NCI-H2081 (cell line): ENCODE data around the gene TNRC6B.
"Not testable (repeated sequence)": the region's sequence is repeated elsewhere in the genome, so short reads cannot be mapped to it uniquely, and the experiment has no call there.

Experiments
- DNase-seq, 2 experiments: peaks; one replicate each; lab custom pipeline; 2025; lab: John Stamatoyannopoulos, UW

The TNRC6B gene

DNA sequence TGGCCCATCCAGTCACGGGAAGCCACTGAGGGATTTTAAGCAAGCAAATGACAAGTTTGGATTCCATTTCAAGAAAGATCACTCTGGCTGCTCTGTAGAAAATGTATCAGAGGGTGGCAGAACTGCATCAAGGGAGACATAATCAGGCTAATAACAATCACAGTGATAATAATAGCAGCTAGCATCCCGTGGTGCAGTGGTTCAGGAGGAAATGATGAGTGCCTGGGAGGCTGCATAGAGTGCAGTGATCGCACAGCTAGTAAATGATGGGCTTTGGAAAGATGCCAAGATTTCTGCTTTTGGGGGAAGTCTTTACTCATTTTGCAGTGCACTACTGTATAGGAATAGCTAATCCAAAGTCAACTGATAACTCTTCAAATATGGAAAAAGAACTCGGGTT lies 35.8 kb downstream of the TNRC6B start:
- peak; percentile 14 to 45 for DNase-seq

DNA sequence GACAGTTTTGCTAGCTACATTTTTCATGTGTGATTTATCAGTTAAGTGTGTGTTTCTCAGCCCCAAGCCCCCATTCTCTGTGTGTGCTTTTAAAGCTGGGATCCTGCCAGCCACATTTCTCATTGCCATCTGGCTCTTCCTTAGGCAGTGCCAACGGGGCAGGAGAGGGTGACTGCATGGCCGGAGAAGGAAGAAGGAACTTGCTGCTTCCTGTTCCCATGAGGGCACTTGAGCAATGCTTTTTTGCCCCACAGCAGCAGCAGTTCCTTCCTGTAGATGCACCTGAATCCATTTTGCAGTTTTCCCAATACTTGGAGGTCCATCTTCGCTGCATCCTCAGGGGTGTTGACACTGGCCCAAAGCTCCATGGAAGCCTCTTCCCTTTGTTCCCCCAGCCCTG lies 37.5 kb downstream of the TNRC6B start:
- DNase-seq, result no peak

DNA sequence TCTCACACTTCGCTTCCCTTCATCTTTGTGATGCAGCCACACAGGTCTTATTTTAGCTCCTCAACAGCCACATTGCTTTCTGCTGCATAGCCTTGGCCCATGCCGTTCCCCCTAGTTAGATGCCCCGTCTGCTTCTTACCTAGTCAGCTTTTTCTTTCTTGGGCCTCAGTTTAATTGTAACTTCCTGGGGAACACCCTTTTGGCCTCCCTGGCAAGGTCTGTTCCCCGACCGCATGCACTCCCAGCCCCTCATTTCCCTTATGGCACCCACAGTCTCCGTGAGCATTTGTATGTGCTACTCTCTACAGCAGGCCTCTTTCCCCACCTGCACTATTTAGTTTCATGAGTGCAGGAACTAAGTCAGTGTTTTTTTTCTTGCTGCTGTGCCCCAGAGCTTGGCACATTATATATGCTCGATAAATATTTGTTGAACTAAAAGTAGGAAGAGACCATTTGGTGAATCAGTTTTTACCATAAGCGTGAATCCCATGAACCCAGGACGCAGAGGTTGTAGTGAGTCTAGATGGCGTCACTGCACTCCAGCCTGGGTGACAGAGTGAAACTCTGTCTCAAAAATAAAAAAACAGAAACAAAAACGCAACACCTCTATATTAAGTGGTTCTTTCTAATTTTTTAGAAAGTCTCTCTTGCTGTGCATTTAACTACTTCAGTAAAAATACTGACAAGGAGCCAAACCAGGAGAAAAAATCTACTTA lies 38.5 kb downstream of the TNRC6B start:
- DNase-seq, result no peak

DNA sequence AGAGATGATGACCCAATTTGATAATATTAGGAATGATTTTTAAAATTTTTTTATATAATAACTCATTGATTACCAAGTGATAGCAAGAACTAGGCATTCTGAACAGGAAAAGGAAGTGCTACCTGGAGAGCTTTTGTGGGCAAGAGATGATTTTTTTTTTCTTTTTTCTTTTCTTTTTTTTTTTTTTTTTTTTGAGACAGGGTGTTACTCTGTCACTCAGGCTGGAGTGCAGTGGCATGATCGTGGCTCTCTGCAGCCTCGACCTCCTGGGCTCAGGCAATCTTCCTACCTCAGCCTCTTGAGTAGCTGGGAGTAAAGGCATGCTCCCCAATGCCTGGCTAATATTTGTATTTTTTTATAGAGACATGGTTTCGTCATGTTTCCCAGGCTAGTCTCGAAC lies 40.4 kb downstream of the TNRC6B start:
- no peak for DNase-seq

DNA sequence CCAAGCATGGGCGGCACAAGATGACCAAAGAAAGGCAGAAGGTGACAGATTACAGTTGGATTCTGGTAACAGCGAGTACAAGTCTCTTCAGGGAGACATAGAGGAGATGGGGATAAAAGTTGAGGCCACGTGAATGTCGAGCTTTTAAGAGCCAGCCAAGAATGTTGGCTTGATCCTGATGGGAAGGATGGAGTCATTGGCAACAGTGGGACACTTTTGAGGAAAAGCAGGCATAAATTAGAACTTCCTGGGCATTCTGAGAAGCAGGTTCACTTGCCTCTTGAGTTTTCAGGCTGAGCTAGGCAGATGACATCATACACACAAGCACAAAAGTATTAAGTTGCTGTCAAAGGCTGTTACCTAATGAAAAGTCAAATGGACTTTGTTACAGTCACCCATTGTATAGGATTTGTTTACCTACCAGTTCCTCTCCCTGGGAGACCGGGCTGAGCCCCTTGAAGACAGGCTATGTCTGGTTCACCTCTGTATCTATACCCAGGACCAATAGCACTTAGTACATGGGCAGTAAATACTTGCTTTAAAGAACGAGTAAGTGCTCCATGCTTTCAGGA lies 41.1 kb downstream of the TNRC6B start:
- DNase-seq, result no peak

DNA sequence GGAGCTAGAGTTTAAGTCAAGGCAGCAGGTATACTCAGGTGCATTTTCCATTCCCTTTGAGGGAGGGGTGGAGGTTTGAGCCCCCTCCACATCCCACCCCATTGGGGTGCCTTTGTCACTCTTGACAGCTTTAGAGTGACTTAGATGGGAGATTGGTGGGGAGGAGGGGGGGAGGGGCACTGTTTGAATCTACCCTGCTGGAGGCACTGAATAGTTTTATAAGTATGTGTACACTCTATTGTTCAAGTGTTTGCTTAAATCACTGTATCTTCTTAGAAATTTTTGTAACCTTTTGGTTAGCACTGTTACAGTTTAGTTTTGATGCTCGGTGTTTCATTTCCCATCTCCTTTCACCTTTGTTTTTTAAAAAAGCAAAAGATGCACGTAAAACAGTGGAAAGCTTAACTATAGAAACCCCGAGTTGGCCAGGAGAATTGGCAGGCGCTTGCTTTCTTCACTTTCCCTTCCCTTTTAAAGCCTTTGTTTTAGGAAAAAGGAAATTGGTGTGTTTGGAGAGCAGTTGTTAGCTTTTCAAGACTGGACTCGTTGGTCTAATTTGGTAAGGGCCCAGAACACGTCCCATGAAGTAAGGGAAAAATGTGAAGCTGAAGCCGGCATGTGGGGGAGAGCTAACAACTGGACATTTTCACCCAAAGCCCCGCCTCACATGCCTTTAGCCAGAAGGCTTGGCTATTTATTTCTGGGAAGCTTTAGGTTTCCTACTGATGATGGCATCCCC lies 42.8 kb downstream of the TNRC6B start:
- DNase-seq, result no peak

DNA sequence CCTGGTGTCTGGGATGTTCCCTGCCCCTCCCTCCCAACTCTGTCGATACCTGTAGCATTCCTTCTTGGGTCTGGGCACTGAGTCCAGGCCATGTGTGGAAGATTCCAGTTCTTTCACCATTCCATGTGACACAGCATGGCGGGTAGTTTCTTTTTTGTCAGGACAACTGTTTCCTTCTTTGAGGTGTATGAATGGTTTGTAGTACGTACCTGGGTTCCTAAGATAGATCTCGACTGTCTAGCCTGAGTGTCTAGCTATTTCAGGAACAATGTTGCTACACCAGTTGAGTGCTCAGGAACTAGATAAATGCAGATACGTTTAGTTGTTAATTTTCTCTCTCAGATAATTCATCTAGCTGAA lies 43.3 kb downstream of the TNRC6B start:
- no peak for DNase-seq

DNA sequence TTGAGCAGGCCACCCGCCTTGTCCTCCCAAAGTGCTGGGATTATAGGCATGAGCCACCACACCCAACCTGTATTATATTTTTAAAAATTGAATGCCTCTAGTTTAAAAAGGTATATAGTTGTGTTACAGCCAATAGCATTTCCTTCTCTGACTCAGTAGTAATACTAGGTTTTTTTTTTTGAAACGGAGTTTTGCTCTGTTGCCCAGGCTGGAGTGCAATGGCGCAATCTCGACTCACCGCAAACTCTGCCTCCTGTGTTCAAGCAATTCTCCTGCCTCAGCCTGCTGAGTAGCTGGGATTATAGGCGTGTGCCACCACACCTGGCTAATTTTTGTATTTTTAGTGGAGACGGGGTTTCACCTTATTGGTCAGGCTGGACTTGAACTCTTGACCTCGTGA lies 45.3 kb downstream of the TNRC6B start:
- not testable (repeated sequence) for DNase-seq

DNA sequence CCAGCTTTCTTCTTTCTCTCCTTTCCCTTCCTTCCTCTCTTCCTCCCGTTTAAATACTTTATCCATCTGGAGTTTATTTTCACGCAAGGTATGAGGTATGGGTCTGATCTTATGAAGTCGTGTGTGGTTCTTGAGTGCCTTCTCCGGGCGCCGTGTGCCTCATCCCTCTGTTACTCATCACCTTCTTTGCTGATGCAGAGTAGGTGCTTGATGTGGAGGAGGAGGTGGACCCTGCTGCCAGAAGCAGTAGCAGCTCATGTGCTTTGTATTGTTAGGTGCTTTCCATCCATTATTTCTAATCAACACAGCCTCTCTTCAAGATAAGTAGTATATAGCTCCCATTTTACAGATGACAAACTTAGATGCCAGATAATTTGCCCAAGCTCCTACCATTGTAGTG lies 47.0 kb downstream of the TNRC6B start:
- no peak for DNase-seq

DNA sequence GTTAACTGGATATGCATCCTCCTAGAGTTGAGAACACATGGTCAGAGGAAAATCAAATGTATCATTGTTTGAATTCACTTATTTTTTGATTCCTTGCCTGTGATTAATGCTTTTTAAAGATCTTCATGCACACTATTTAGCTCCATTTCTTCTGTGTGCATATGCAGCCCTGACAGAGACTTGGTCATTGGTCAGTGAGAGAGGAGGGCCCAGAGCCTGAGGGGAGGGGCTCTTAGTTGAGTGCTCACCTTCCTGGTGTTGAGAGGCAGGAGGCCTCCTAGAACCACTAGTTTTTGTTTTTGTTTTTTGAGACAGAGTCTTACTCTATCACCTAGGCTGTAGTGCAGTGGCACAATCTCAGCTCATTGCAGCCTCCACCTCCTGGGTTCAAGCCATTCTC lies 48.9 kb downstream of the TNRC6B start:
- DNase-seq, result no peak

DNA sequence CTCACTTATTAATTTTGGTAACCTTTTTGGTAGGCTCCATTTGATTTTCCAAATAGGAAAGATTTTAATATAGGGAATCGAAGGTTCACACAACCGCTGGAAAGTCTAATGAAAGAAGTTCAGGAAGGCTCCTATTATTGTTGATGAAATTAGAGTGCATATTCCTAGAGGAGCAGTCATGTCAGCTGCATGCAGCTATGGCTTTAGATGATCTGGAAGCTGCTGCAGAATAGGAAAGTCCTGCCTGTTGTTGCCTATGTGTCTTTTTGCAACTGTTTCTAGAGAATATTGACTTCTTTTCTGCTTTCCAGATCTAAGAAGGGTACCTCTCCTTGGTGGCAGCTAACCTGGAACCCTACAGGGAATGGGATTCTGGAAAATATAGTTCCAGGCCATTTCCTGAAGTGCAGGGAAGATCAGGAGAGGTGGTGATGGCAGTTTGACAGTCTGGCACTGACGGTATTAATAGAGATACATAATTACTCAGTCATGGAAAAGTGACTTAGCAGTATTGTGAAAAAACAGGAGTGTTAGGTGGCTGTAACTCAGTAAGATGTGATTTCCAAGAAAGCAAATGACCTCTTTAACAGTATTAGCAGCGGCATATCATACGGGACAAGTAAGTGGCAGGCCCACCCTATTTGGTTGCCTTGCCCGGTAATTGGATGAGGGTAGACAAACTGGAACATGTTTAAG lies 54.0 kb downstream of the TNRC6B start:
- no peak for DNase-seq

DNA sequence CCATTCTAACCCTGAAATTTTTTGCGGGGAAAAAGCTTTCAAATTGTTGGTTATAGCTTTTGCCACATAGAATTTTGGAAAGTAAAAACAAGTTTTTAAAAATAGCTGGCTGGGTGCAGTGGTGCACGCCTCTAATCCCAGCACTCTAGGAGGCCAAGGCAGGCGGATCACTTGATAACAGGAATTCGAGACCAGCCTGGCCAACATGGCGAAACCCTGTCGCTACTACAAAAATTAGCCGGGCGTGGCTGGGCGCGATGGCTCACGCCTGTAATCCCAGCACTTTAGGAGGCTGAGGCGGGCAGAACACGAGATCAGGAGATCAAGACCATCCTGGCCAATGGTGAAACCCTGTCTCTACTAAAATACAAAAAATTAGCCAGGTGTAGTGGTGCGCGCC lies 54.9 kb downstream of the TNRC6B start:
- no peak for DNase-seq

DNA sequence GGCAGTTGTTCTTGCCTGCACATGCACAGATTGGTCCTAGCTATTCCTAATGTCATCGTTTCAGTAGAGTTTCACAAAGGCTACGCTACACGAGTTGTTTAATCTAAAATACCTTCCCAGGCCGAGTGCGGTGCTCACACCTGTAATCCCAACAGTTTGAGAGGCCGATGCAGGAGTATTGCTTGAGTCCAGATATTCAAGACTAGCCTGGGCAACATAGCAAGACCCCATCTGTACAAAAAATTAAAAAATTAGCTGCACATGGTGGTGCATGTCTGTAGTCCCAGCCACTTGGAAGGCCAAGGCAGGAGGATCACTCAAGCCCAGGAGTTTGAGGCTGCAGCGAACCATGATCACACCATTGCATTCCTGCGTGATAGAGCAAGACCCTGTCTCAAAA lies 56.2 kb downstream of the TNRC6B start:
- no peak for DNase-seq

DNA sequence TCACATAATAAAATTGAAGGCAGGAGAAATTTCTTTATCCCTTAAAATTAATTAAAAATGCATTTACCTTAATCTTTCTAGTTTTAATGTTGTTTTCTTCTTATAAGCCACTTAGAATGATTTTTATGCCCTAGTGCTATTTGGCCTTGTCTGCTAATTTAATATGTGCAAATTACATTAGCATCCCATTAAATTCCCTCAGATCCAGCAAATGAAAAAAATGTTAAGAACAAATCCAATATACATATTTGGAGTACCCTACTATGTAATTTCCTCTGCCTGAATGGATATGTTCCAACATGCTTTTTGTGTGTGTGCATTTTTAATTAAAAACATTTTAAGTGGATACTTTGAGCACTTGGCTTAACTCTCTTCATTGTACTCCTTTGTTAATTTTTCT lies 56.9 kb downstream of the TNRC6B start:
- no peak for DNase-seq

DNA sequence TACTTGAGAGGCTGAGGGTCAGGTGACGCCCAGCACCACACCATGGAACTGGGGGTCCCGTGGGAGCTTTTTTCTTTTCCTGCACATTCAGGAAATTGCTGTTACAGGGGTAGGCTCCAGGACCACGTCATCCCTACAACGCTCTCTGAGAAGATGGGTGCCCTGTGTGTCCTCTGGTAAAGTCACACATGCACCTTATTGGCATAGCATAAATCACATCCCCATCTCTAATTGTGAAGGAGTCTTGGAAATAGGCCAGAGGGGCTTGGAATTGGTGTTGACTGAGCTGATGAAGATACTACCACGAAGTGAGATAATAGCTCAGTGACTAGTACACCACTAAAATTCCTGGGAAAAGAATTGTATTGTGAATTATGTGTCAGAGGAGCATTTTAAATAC lies 57.6 kb downstream of the TNRC6B start:
- DNase-seq, result no peak

DNA sequence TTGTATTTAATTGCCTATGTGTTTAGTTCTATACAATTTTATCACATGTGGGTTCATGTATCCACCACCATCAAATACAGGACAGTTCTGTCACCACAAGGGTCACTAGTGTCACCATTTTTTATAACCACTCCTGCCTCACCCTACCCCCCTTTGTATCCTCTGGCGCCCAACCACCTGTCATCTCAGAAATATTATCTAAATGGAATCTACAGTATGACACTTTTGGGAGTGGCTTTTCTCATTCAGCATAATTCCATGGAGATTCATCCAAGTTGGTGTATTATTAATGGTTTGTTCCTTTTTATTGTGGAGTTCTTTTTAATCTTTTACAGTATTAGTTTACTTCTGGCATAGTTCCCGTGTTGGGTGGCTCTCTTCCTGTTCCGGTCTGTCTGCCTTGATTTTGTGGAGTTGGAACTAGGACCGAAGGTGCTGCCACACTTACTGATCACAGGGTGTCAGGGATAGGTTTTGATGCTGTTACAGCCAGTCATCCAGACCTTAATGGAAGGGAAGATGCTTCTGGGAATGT lies 58.5 kb downstream of the TNRC6B start:
- no peak for DNase-seq

DNA sequence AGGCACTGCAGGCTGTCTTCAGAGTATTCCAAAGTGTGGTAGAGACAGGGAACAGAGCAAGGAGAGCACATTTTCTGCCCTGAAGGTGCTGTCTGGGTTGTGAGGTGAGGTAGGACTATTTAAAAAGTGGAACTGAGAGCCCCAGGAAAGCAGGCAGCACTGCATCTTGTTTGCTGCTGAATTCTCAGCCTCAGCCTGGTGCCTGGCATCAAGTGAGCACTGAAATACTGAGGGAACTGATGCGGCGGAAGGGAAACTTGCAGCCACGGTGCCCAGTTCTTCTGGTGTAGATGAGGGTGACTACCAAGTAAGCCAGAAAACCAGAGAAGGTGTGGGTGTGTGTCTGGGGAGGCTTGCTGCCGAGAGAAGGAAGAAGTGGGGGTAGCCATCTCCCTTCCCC lies 59.5 kb downstream of the TNRC6B start:
- no peak for DNase-seq

DNA sequence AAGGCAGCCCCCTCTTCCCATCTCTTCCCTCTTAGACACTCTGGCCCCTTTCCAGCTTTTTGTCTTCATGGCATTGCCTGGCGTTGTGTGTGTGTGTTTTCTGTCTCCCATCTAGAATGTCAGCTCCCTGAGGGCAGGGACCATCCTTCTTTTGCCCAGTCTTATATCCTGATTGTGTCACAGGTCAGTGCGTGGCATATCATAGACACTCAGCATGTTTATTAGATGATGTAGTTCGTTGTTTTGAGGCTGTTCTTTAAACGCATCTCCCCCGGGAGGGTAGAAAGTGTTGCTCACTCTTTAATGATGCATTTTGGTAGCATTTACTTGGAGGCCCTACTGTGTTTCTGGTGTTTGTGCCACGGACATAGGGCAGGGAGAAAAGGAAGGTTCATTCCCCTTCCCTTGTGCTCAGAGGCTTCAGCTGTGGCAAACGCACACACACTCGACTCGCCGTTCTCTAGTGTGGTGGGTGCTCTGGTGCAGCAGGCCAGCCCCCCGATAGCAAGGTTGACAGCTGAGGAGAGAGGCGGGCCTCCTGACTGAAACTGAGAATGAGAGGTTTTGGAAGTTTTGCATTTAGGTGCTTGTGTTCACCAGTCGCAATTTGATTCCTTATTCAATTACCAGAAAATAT lies 60.2 kb downstream of the TNRC6B start:
- no peak for DNase-seq

DNA sequence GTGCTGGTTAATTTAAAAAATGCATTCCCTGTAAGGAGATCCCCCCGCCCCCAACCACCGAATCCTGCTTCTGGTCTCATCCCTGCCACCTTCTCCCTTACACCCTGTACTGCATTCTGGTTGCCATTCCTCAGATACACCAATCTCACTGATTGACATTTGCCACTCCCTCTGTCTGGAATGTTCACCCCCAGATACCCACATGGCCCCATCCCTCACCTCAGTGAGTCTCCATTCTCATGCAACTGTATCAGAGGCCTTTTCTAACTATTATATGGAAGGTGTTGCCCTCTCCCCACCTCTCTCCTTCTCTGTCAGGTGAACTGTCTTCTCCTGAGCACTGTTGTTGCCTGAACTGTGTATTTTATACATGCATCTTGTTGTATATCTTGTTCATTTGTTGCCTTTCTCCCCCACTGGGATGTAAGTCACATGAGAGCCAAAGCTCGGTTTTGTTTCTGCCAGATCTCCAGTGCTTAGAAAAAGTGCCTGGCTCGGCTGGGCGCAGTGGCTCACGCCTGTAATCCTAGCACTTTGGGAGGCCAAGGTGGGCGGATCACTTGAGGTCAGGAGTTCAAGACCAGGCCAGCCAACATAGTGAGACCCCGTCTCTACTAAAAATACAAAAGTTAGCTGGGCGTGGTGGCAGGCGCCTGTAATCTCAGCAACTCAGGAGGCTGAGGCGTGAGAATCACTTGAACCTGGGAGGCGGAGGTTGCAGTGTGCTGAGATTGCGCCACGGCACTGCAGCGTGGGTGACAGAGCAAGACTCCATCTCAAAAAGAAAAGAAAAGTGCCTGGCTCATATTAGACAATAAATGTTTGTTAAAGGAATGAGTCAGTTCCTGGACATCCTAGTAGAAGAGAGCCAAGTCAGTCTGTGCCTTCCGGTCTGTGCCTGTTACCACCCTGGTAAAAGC lies 61.0 kb downstream of the TNRC6B start:
- no peak for DNase-seq

DNA sequence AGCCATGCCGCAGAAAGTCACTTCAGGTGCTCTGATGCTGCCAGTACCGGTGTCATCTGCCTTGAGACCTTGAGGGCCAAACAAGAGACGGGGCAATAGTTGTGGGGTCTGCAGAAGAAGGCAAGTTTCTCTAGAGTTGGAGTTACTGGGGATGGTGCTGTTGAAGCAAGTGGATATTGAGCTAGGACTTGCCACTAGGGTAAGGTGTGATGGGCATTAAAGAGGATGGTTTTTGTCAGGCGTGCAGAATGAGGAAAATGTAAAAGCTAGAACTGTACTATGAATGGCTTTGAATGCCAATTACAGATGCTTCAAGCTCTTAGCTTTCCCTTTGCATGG lies 61.6 kb downstream of the TNRC6B start:
- no peak for DNase-seq

DNA sequence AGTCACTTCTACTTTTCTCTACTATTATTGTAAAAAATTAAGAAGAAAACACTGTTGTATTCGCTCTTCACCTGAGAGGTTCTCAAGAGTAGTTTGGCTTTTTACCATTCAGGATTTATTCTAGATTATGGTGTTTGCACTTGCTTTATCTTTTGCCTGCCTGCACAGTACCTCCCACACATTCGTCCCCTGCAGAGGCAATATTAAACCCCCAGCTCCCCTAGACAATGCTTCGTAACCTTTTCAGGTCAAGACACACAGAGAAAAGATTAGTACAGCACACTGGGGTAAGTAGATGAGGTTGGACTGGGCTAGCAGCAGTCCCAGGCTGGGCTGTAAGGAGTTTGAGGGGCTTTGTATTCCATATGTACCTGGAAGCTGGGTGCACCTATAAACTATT lies 62.4 kb downstream of the TNRC6B start:
- DNase-seq, result no peak
